ENCODE data around the gene AQP10.
"Not testable (repeated sequence)": the region's sequence is repeated elsewhere in the genome, so short reads cannot be mapped to it uniquely, and the experiment has no call there.

Gene AQP10

DNA sequence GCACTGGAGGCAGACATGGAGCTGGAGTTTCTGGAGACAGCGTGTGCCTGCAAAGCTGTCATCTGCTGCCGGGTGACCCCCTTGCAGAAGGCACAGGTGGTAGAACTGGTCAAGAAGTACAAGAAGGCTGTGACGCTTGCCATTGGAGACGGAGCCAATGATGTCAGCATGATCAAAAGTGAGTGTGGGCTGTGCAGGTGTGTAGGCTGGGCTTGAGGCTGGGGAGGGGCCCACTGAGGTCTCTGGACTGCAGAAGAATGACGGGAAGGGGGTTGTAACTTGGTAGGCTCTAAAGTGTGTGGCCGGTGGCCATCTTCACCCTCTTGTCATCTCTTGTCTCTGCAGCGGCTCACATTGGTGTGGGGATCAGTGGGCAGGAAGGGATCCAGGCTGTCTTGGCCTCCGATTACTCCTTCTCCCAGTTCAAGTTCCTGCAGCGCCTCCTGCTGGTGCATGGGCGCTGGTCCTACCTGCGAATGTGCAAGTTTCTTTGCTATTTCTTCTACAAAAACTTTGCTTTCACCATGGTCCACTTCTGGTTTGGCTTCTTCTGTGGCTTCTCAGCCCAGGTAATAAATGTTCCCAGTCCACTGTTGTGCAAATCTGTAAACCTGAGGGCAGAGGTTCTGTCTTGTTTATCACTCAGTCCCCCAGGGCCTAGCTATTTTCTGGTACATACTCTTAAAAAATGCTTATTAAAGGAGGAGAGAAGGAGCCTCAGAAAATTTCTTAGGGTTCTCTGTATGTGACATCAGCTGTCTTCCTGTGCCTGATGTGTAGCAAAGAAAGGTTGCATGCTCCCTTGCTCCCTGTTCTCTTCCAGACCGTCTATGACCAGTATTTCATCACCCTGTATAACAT lies 24.3 kb downstream of the AQP10 start:
- no peak for DNase-seq (ENCODE audit: low spot score)

DNA sequence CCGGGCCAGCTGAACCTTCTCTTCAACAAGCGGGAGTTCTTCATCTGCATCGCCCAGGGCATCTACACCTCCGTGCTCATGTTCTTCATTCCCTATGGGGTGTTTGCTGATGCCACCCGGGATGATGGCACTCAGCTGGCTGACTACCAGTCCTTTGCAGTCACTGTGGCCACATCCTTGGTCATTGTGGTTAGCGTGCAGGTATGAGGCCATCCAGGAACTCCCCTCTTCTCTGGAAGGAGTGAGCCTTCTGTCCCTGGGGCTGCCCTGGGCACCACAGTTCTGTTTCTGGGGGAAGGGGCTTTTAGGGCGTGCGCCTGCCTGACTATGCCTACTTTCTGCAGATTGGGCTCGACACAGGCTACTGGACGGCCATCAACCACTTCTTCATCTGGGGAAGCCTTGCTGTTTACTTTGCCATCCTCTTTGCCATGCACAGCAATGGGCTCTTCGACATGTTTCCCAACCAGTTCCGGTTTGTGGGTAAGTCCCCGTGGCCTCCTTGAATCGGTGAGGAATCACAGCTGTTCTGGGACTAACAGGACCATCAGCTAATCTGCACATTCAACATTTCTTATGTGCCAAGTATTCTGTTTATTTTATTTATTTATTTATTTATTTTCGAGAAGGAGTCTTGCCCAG lies 25.5 kb downstream of the AQP10 start:
- no peak for DNase-seq (ENCODE audit: low spot score)

DNA sequence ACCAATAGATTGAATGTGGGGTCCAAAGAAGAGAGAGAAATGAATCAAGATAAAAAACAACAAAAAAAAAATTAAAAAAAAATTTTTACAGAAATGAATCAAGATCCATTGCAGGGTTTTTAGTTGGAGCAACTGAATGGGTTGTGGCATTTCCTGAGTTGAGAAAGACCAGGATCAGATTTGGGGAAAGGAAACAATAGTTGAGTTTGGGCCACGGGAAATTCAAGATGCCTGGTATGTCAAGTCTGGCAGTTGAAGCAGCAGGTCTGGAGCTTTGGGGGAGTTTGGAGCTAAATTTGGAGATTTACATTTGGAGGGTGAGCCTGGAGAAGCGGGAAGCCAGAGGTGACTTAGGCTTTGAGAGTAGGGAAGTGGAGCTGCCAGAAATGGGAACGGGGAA lies 27.1 kb downstream of the AQP10 start:
- no peak for DNase-seq (ENCODE audit: low spot score)

DNA sequence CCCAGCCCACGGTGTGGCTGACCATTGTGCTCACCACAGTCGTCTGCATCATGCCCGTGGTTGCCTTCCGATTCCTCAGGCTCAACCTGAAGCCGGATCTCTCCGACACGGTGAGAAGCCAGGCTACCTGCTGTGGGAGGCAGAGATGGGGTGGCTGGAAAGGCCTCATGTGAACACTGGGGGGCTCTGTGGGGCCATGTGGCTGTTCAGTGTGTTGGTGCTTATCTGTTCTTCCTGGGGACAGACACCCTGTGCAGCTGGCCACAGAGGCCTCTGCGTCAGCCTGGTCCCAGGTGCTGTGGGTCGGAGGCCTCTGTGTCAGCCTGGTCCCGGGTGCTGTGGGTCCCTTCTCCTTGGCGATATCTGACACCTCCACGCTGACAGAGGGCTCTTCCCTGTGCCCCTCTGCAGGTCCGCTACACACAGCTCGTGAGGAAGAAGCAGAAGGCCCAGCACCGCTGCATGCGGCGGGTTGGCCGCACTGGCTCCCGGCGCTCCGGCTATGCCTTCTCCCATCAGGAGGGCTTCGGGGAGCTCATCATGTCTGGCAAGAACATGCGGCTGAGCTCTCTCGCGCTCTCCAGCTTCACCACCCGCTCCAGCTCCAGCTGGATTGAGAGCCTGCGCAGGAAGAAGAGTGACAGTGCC lies 27.7 kb downstream of the AQP10 start:
- DNase-seq (ENCODE audit: low spot score): no peak

DNA sequence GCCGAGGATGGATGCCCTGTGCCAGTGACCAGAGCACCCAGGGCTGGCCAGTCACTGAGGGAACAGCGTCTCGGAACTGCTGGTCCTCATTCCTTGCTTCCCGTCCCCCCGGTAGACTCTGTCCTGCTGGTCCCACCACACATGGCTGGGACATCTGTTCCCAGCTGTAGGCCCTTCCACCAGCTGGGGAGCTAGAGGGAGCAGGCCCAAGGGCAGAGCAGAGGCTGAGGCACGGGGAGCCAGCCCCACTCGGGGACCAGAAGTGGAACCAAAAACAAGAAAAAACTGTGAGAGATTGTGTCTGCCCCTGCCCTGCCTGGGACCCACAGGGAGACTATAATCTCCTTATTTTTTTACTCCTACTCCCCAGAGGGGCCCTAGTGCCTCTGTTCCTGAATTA lies 28.2 kb downstream of the AQP10 start:
- DNase-seq (ENCODE audit: low spot score): no peak

DNA sequence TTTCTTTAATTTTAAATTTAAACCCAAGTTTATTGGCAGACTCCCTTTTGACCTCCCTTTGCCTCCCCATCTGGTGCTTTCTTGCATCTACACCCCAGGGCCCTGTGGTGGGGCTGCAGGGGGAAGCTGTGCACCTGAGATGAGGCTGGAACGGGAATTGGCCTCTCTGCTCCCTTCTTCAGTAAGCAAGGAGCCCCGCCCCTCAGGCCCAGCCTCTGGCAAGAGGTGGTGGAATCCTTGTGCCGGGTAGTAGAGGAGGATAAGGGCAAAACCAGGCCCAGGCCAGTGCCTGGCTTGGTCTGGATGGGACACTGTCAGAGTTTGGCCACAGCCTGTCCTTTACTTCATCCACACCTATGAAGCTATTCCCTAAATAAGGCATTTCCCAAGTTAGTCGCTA lies 29.5 kb downstream of the AQP10 start:
- DNase-seq (ENCODE audit: low spot score): no peak

DNA sequence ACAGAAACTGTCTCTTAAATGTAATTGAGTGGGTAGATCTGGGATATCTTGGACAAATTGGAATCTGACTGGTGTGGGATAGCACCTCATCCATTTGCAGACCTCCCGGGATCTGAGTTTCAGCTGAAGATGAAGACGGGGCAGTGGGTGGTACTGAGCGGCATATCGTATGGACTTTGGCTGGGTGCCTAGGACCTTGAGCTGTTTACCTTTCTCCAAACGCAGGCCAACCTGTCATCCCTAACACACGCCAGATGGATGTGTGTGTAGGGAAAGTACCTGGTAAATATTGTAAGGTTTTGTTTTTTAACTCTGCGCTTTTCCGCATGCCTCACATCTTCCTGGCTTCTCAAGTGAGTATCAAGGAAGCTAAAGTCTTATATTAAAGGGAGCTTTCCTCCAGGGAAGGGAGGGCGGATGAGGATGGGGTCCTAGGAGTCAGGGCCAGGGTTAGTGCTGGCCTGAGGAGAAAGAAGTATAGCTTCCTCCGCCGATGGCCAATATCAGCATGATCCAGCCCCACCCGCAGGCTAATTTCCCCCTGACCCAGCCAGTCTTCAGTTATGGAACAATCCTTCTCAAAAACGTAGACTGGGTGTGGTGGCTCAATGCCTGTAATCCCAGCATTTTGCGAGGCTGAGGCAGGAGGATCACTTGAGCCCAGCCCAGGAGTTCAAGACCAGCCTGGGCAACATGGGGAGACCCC lies 30.6 kb downstream of the AQP10 start:
- no peak for DNase-seq (ENCODE audit: low spot score)

DNA sequence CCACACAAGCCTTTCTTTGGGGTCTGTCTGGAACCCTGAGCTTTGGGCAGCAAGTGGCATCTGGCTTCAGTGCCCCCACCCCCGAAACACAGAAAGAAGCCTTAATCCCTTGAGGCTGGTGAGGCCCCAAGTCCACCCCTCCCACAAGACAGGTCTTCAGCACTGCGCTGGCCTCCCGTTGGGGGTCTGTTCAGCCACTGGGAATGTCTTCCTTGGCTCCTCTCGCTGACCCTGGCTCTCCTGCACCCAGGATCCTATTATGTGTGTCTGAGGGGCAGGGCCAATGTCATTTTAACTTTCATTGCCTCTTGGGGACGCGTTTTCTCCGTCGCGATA lies 31.3 kb downstream of the AQP10 start:
- DNase-seq (ENCODE audit: low spot score): no peak

DNA sequence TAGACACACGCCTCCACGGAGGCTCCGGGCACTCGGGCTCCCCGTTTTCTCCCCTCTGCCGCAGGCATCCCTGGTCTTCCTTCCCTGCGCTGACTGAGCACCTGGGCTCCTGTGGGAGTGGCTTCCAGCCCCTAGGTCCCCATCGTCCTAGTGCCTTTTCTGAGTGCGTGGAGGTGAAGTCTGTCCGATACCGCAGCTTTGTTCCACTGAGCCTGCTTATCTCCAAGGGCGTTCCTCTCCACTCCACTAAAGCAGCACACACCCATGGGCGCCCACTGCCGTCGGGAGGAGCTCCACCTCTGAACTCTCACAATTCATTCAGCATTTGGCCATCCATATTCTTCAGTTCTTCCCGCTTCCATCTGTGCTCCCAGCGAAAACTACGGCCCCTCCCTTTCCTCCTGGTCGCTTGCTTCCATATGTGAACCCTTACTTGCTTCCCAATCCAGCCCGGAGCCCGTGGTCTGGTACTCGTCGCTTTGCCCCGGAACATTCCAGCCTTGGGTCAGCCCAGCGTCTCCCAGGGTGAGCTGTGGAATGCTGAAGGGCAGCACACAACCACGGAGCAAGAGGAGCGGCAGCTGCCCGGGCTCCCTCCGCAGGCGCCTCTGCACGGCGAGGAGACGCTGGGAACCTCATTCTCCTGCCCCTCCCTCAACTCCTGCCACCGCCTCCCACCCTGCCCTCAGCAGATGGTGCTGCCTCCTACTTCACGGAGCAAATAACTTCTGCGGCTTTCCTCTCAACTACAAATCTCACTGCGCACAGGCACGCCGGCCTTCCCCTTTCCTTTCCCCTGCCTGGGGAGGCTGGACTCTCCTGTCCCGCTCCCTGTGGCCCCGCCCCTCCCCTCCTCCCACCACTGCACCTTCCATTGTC lies 31.9 kb downstream of the AQP10 start:
- peak; percentile 21 for DNase-seq (ENCODE audit: low spot score)

DNA sequence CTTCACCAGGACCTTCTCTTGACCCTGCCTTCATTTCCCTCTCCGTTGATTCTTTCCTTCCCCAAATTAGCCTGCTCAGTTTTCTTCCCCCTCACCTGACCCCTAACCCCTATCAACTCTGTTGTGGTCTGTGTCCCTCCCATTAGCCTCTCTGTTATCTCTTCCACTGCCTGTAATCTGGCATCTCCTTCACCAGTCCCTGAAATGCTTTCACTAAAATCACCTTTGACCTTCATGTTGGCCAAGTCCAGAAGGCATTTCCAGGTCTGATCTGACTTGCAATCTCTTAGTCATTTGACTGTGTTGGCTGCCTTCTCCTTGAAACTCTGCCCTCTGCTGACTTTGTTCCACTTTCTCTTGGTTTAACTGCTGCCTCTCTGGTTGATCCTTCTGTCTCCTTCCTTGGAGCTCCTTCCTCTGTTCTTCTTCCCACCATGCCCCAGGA lies 32.6 kb downstream of the AQP10 start:
- DNase-seq (ENCODE audit: low spot score): no peak

DNA sequence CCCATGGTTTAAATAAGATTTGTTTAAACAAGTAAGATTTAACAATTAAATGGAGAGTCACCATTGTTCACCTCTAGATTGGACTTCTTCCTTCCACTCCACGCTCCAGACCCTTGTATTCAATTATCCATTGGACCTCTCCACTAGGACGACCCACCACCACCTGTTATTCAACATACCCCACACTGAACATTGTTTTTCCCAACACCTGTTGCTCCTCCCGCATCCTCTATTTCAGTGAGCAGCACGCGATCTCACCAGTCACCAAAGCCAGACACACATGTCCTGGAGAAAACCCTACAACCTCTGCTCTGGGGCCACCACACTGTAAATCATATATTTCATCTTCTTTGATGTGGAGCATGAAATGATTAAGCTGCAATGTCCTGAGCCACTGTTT lies 33.1 kb downstream of the AQP10 start:
- no peak for DNase-seq (ENCODE audit: low spot score)

DNA sequence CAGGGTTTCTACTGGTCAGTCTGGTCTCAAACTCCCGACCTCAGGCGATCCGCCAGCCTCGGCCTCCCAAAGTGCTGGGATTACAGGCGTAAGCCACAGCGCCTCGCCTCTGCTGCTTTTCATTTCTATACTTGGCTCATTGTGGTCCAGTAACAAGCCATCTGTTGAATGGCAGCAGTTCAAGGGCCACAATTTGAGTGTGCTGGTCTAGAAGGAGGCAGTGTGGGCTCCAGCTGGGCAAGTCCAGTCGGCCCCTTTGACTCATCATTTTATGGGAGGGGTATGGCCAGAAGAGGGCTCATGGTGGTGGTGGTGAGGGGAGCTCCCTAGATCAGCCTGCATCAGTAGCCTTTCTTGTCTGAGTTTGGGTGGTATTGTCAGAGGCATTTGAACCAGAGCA lies 37.6 kb downstream of the AQP10 start:
- DNase-seq (ENCODE audit: low spot score): no peak

DNA sequence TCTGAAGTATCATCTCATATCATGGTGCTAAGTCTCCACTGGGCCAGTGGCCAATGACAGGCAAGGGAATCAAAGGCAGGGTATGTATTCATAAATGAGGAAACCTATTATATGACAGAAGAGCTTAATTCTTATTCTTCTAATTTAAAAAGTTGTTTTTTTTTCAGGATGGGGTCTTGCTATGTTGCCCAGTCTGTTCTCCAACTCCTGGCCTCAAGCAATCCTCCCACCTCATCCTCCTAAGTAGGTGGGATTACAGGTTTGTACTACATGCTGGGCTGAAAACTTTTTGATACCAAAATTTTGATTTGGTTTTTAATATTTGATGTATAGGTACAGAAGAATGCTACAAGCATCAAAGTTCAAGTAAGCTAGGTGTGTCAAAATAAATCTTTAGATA lies 39.4 kb downstream of the AQP10 start:
- DNase-seq (ENCODE audit: low spot score): no peak

DNA sequence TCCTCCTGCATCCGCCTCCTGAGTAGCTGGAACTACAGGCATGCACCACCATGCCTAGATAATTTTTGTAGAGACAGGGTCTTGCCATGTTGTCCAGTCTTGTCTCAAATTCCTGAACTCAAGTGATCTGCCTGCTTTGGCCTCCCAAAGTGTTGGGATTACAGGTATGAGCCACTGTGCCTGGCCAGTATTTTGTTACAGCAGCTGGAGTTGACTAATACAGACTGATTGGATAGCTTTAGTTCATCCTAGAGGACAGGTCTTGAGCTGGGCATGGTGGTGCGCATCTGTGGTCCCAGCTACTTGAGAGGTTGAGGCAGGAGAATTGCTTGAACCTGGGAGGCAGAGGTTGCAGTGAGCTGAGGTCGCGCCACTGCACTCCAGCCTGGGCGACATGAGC lies 40.0 kb downstream of the AQP10 start:
- not testable (repeated sequence) for DNase-seq (ENCODE audit: low spot score)

DNA sequence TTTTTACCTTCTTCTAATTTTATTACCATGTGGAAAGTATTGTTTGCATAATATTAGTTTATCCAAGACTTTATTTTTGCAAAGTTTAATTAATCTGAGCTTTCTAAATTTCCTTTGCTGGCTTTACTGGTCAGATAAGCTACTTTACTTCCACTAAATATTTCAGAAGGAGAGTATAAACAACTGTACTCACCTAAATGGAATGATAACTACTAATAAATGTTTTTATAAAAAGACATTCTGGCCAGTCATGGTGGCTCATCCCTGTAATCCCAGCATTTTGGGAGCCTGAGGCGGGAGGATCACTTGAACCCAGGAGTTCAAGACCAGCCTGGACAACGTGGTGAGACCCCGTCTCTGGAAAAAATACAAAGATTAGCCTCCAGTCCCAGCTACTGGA lies 40.5 kb downstream of the AQP10 start:
- DNase-seq (ENCODE audit: low spot score): no peak

DNA sequence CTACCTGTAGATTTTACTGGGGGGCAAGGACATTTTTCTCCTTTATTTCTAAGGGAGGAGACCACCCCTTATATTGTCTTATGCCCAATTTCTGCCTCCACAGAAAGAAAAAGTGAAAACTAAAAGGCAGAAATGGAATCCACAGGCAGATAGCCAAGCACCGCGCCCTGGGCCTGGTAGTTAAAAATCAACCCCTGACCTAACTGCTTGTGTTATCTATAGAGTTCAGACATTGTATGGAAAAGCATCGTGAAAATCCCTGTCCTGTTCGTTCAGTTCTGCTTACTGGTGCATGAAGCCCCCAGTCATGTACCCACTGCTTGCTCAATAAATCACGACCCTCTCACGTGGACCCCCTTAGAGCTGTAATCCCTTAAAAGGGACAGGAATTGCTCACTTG lies 50.5 kb downstream of the AQP10 start:
- DNase-seq (ENCODE audit: low spot score): no peak

DNA sequence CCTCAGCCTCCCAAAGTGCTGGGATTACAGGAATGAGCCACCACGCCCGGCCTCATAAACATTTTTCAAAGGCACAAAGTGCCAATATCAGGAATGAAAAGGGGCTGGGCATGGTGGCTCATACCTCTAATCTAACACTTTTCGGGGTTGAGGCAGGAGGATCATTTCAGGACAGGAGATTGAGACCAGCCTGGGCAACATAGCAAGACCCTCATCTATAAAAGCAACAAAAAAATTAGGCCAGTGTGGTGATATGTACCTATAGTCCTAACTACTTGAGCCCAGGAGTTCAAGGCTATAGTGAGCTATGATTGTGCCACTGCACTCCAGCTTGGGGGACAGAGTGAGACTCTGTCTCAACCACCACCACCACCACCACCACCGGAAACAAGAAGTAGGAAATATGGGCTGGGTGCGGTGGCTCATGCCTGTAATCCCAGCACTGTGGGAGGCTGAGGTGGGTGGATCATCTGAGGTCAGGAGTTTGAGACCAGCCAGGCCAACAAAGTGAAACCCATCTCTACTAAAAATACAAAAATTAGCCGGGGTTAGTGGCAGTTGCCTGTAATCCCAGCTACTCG lies 53.0 kb downstream of the AQP10 start:
- DNase-seq (ENCODE audit: low spot score): not testable (repeated sequence)
